GM03348 (cell line): ENCODE data around the gene DERA.
"Not testable (repeated sequence)": the region's sequence is repeated elsewhere in the genome, so short reads cannot be mapped to it uniquely, and the experiment has no call there.

Experiments
- DNase-seq: peaks from one replicate; pipeline ENCODE4 v3.0.0; 2012; ENCODE audit warnings: low spot score

The DERA gene

GRCh38 chr12:16012117-16012516 lies 101.0 kb downstream of the DERA start:
- peak; percentile 43 for DNase-seq

- not testable (repeated sequence) for DNase-seq
Observed at GRCh38 chr12:16013722-16014121, 102.6 kb downstream of the DERA start.

- not testable (repeated sequence) for DNase-seq
Observed at GRCh38 chr12:16014394-16014793, 103.3 kb downstream of the DERA start.

- no peak for DNase-seq
Observed at GRCh38 chr12:16016748-16017147, 105.6 kb downstream of the DERA start.

- no peak for DNase-seq
Observed at GRCh38 chr12:16018306-16018705, 107.2 kb downstream of the DERA start.

- DNase-seq = peak; percentile 50
Observed at GRCh38 chr12:16019136-16019535, 108.0 kb downstream of the DERA start.

GRCh38 chr12:16020031-16020430 lies 108.9 kb downstream of the DERA start:
- DNase-seq = no peak

- no peak for DNase-seq
Observed at GRCh38 chr12:16021026-16021425, 109.9 kb downstream of the DERA start.

- no peak for DNase-seq
Observed at GRCh38 chr12:16021676-16022075, 110.5 kb downstream of the DERA start.

GRCh38 chr12:16027002-16027401 lies 115.9 kb downstream of the DERA start:
- DNase-seq = peak; percentile 58

GRCh38 chr12:16030744-16031143 lies 119.6 kb downstream of the DERA start:
- no peak for DNase-seq

GRCh38 chr12:16034136-16034817 lies 123.1 kb downstream of the DERA start:
- DNase-seq = no peak

GRCh38 chr12:16036073-16036472 lies 124.9 kb downstream of the DERA start:
- DNase-seq = no peak

- no peak for DNase-seq
Observed at GRCh38 chr12:16037533-16037932, 126.4 kb downstream of the DERA start.

GRCh38 chr12:16043480-16043879 lies 132.3 kb downstream of the DERA start:
- DNase-seq = no peak

GRCh38 chr12:16046266-16046665 lies 135.1 kb downstream of the DERA start:
- DNase-seq = no peak

GRCh38 chr12:16048511-16048910 lies 137.4 kb downstream of the DERA start:
- no peak for DNase-seq

- DNase-seq = no peak
Observed at GRCh38 chr12:16056910-16057309, 145.8 kb downstream of the DERA start.

- DNase-seq = not testable (repeated sequence)
Observed at GRCh38 chr12:16057351-16057751, 146.2 kb downstream of the DERA start.

- DNase-seq = peak; percentile 35
Observed at GRCh38 chr12:16062611-16063010, 151.5 kb downstream of the DERA start.

- DNase-seq = no peak
Observed at GRCh38 chr12:16063726-16064125, 152.6 kb downstream of the DERA start.

GRCh38 chr12:16070113-16070512 lies 159.0 kb downstream of the DERA start:
- DNase-seq = no peak

- no peak for DNase-seq
Observed at GRCh38 chr12:16072678-16073077, 161.5 kb downstream of the DERA start.

- DNase-seq = no peak
Observed at GRCh38 chr12:16074894-16075293, 163.8 kb downstream of the DERA start.
